ENCODE results near the gene FYN.

Gene FYN

GRCh38 chr6:111615916-111616612 is 257.2 kb downstream of the FYN start:
- Mint-ChIP-seq H3K27me3 (no peaks in the 10 kb centered on the region), H3K27ac (no peak overlapping the region), H3K4me3 (no peak overlapping the region), H3K9me3 (ENCODE audit: low read depth) (peaks cover 3% of the 10 kb centered on the region), H3K4me1 (ENCODE audit: low read depth) (no peaks in the 10 kb centered on the region), H3K36me3 (peaks cover 4% of the 10 kb centered on the region)

GRCh38 chr6:111614833-111615582 is 258.2 kb downstream of the FYN start:
- no peaks in the 10 kb centered on the region for H3K4me1 Mint-ChIP-seq (ENCODE audit: low read depth)
- peaks cover 3% of the 10 kb centered on the region for H3K9me3 Mint-ChIP-seq (ENCODE audit: low read depth)
- H3K27ac Mint-ChIP-seq: no peak overlapping the region
- no peaks in the 10 kb centered on the region for H3K27me3 Mint-ChIP-seq
- no peak overlapping the region for H3K4me3 Mint-ChIP-seq
- H3K36me3 Mint-ChIP-seq: peaks cover 4% of the 10 kb centered on the region

- H3K27ac Mint-ChIP-seq: no peak overlapping the region
- H3K27me3 Mint-ChIP-seq: no peaks in the 10 kb centered on the region
- H3K36me3 Mint-ChIP-seq: peaks cover 4% of the 10 kb centered on the region
- H3K9me3 Mint-ChIP-seq (ENCODE audit: low read depth): peaks cover 3% of the 10 kb centered on the region
- no peak overlapping the region for H3K4me3 Mint-ChIP-seq
- no peaks in the 10 kb centered on the region for H3K4me1 Mint-ChIP-seq (ENCODE audit: low read depth)
These were observed 260.9 kb downstream of the FYN start for GRCh38 chr6:111612379-111612778.

- H3K27me3 Mint-ChIP-seq: no peaks in the 10 kb centered on the region
- H3K9me3 Mint-ChIP-seq (ENCODE audit: low read depth): peaks cover 3% of the 10 kb centered on the region
- no peak overlapping the region for H3K4me3 Mint-ChIP-seq
- H3K36me3 Mint-ChIP-seq: peaks cover 4% of the 10 kb centered on the region
- H3K27ac Mint-ChIP-seq: no peak overlapping the region
- H3K4me1 Mint-ChIP-seq (ENCODE audit: low read depth): peaks cover 8% of the 10 kb centered on the region
These were observed 262.6 kb downstream of the FYN start for GRCh38 chr6:111610548-111611172.
